ENCODE data around the gene PPP1R27.

Gene PPP1R27

GRCh38 chr17:81849457-81849856 lies 14.6 kb upstream of the PPP1R27 start:
- no peak for TF ChIP-seq CTCF (IDR thresholded peaks at IDR 0.05; ENCODE audit: unreplicated experiment in 3 of 3)
- H3K4me3 Mint-ChIP-seq = no peak overlapping the region
- no peaks in the 10 kb centered on the region for H3K4me1 Mint-ChIP-seq
- H3K27ac Mint-ChIP-seq = no peak overlapping the region
- no peaks in the 10 kb centered on the region for H3K9me3 Mint-ChIP-seq
- H3K27me3 Mint-ChIP-seq (ENCODE audit: low read depth) = no peaks in the 10 kb centered on the region
- peaks cover 50% of the 10 kb centered on the region for H3K36me3 Mint-ChIP-seq (ENCODE audit: low read depth)

GRCh38 chr17:81846743-81847689 lies 12.2 kb upstream of the PPP1R27 start:
- Mint-ChIP-seq H3K27me3 (ENCODE audit: low read depth) (no peaks in the 10 kb centered on the region), H3K27ac (no peak overlapping the region), H3K4me1 (no peaks in the 10 kb centered on the region), H3K36me3 (ENCODE audit: low read depth) (peaks cover 34% of the 10 kb centered on the region), H3K4me3 (no peak overlapping the region), H3K9me3 (no peaks in the 10 kb centered on the region)
- no peak for TF ChIP-seq CTCF (IDR thresholded peaks at IDR 0.05; ENCODE audit: unreplicated experiment in 3 of 3)

GRCh38 chr17:81845881-81846742 lies 11.3 kb upstream of the PPP1R27 start:
- Mint-ChIP-seq H3K4me1 (no peaks in the 10 kb centered on the region), H3K27ac (no peak overlapping the region), H3K4me3 (no peak overlapping the region), H3K27me3 (ENCODE audit: low read depth) (no peaks in the 10 kb centered on the region), H3K36me3 (ENCODE audit: low read depth) (peaks cover 25% of the 10 kb centered on the region), H3K9me3 (no peaks in the 10 kb centered on the region)
- TF ChIP-seq CTCF (IDR thresholded peaks at IDR 0.05; ENCODE audit: unreplicated experiment in 3 of 3) = no peak

GRCh38 chr17:81845361-81845760 lies 10.5 kb upstream of the PPP1R27 start:
- Mint-ChIP-seq H3K9me3 (no peaks in the 10 kb centered on the region), H3K36me3 (ENCODE audit: low read depth) (peaks cover 24% of the 10 kb centered on the region), H3K4me3 (no peak overlapping the region), H3K27ac (no peak overlapping the region), H3K4me1 (no peaks in the 10 kb centered on the region), H3K27me3 (ENCODE audit: low read depth) (no peaks in the 10 kb centered on the region)
- TF ChIP-seq CTCF (IDR thresholded peaks at IDR 0.05; ENCODE audit: unreplicated experiment in 3 of 3) = no peak

- Mint-ChIP-seq H3K36me3 (ENCODE audit: low read depth) (peaks cover 24% of the 10 kb centered on the region), H3K4me1 (no peaks in the 10 kb centered on the region), H3K4me3 (no peak overlapping the region), H3K27ac (no peak overlapping the region), H3K27me3 (ENCODE audit: low read depth) (no peaks in the 10 kb centered on the region), H3K9me3 (no peaks in the 10 kb centered on the region)
- TF ChIP-seq CTCF (IDR thresholded peaks at IDR 0.05; ENCODE audit: unreplicated experiment in 3 of 3) = no peak
Measured at GRCh38 chr17:81844887-81845286, 10.0 kb upstream of the PPP1R27 start.
